HG03045 (cell line): ENCODE data around the gene TBC1D32.
"Not testable (repeated sequence)": the region's sequence is repeated elsewhere in the genome, so short reads cannot be mapped to it uniquely, and the experiment has no call there.

Source experiments
- ATAC-seq: cut with Tn5 transposase; IDR thresholded peaks from one replicate; pipeline ENCODE4 v1.9.1; 2021; ENCODE audit warnings: mild to moderate bottlenecking, moderate library complexity; ENCODE audit not compliant: unreplicated experiment

Gene TBC1D32

DNA sequence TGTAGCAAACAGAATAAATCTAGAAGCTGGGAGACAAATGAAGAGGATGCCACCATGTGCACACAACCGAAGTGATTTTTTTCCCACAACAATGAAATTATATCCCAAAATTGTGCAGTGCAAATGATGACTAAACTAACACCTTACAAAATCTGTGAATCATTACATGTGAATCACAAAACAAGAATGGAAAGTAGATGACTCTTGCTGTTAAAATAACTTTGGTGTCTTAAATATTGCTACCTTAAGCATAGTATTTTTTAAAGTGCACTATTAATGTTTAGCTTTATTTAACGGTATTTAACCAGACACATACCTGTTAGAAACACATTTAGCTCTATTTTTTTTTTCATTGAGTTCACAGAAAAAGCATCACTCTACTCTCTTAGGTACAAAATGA lies 190.8 kb downstream of the TBC1D32 start:
- no peak for ATAC-seq

DNA sequence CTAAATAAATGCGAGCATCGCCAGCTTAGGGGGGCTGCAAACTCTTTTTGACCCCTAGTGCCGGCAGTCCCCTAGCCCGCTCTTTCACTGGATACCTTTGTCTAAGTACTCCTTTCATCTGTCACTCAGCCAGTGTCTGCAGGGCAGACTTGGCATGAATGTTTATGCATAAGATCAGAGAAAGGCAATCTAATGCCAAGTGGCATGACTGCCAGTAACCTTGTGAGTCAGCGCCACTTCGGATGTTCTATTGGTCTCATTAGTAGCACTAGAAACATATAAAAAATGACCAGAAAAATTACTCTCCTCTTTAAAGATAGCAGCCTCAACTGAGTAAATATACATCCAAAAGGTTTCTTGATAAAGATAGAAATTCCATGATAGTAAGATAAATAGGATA lies 192.2 kb downstream of the TBC1D32 start:
- no peak for ATAC-seq

DNA sequence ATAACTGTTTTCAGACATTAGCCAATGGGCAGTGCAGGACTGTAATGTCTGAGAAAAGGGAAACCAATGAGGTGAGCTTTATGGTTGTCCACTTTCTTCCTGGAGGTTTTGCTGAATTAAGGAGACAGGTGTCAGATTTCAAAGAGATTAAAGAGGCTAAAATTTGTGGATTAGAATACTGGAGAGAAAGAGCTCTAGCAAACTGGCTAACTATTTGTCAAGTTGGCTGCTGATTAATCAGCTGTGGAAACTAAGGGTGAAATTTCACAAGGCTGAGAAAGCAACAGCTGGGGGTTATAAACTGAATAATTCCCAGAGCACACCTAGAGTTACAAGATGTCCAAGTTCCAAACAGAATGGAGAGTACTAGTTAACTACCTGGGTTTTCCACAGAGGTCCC lies 198.9 kb downstream of the TBC1D32 start:
- no peak for ATAC-seq

DNA sequence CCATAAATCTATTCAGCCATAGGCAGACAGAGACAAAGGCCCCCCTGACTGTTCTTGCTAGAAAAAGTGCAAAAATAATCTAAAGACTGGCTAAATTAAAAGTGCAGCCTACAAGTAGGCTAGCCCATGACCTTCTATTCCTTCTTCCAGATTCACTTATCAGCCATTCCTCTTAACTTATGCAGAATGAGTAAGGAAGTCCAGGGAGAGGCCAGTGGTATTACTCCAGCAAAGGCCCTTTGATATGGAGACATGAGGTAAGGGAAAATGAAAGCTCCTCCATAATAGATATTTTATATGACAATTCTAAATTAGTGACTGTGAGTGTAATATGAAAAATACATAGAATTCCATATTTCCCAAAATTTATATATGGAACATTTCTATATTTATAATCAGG lies 199.4 kb downstream of the TBC1D32 start:
- ATAC-seq = no peak

DNA sequence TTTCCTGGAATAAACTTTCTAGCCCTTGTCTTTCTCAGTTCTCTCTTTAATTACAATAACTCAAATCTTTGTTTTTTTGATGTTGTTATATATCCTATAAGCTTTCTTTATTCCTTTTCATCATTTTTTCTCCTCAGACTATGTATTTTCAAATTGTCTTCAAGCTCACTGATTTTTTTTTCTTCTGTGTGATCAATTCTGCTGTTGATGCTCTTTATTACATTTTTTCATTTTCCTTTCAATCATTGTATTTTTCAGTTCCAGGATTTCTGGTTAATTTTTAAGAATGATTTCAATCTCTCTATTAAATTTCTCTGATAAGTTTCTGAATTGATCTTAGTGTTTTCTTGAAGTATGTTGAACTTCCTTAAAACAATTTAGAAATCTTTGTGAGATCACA lies 209.7 kb downstream of the TBC1D32 start:
- no peak for ATAC-seq

DNA sequence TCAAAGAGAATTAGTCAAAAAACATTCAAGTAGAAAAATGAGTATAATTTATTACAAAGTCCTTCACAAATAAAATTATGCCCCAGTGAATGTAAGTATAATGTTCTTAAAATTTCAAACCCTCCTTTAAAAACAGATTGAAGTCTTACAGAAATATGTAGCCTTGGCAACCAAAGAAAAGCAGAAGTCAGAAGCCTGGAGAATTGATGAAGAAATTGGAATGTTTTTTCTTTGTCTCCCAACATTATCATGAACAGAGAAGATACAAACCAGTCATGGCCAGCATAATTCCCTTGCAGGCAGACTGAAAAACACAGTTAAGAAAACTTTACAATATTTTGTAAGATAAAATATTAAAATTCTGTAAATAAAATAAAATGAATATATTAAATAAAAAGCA lies 221.9 kb downstream of the TBC1D32 start:
- no peak for ATAC-seq

DNA sequence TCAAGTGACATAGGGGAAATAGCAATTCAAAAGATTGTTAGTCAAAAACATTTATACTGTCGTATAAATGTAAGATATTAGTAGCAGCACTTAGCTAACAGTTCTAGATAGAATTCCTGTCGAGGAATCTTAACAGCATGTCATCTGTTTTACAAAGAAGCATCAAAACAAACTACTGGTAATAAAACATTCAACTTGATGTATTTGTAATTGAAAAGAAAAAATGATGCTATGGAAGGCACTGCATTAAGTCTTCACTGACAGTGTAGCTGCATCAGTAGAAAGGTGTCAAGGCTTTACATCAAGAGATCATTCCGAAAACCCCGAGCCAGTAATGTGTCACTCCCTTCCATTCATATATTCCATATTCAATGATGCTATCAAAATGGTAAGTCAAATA lies 223.5 kb downstream of the TBC1D32 start:
- ATAC-seq = no peak

DNA sequence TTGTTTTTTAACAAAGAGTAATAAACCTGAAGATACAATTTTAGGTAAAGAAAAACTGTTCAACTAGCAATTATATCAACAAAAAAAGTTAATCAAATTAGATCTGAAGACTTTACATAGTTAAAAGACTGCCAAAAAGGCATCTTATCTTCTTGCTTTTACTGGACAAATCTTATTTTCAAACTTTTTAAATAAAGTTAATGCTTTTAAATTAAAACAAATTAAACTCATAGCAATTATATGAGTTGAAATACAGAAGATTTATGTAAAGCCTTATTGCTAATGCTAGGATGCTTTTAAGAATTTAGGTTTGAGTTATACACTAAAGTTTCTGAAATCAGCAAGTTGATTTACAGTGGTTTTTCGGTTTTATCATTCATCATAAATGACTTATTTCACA lies 227.3 kb downstream of the TBC1D32 start:
- no peak for ATAC-seq

DNA sequence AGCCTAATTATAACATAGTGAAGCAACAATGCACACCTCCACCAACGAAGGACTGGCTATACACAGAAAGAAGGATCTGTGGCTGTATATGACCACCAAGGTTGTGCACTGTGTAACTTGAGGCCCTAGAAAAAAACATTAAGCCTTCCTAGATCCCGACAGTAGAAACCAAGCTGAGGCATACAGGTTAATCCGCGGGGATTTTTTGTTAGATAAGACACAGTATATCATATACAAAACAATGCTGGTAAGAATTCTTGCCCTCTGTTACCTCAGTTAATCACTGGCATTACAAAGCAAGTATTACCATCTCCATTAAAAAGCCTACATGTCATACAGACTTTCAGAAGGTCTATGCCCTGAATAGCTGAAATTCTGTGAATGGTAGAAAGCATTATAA lies 228.8 kb downstream of the TBC1D32 start:
- no peak for ATAC-seq

DNA sequence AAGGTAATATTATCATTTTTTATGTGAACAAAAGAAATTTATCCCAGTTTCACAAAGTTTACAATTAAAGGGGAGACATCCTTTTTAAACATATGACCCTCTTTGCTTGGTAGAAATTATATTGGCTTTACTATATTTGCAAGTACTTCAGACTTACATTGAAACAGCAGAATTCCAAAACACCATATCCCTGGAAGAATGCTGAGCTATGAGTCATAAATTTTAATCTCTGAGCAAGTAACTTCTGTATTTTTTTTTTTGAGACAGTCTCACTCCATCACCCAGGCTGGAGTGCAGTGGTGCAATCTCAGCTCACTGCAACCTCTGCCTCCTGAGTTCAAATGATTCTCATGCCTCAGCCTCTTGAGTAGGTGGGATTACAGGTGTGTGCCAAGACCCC lies 240.4 kb downstream of the TBC1D32 start:
- ATAC-seq = no peak

DNA sequence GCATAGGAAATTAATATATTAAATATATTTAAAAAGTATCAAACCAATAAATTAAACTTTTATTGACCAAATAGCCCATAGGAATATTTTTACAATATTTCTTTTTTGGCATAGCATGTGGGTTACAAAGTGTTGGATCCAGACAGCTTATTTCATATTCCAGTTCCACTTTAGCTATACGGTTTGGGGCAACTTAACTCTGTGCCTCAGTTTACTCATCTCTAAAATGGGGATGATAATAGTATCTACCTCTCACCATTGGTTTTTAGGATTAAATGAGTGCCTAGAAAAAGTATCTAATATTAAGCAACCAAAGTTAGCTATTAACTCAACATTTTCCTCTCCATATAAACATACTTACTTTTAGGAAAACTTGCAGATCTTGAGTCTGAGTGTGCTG lies 243.8 kb downstream of the TBC1D32 start:
- no peak for ATAC-seq

DNA sequence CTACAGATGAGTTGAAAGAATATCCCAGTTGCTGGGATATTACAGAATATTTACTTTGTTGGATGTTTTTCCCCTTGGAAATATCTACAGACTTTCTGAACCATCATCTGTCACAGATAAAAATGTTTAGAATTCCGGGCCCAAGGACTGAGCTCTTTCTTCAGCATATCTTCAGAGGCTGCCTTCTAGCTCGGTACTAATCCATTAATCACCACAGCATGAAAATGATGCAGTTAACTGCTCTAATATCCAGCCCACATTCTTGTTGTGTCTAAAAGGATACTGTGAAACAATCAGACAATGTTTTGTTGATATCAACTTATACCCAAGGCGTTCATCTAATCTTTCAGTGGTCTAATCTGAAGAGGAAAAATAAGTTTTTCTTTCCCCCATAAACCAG lies 247.4 kb downstream of the TBC1D32 start:
- ATAC-seq = no peak

DNA sequence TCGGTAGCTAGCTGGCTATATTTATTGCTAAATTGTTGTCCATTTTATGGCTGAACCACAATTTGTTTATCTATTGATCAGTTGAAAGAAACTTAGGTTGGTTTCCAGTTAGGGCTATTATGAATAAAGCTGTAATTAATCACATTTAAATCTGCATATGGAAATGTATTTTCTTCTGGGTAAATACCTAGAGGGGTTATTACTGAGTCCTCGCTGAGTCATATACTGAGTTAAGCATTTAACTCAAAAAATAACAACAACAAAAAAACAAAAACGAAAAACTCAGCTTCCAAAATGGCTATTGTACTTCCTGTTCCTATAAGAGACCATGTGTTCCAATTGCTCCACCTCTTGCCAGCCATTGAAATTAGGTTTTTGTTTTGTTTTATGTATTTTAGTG lies 258.2 kb downstream of the TBC1D32 start:
- ATAC-seq = no peak

DNA sequence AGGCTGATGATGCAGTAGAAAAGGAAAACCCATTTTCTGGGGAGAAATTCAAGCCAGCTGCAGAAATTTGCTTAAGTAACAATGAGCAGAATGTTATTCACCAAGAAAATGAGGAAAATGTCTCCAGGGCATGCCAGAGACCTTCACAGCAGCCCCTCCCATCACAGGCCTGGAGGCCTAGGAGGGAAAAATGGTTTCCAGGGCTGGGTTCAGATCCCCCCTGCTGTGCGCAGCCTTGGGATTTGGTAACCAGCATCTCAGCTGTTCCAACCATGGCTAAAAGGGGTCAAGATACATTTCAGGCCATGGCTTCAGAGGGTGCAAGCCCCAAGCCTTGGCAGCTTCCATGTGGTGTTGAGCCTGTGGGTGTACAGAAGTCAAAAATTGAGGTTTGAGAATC lies 265.5 kb downstream of the TBC1D32 start:
- not testable (repeated sequence) for ATAC-seq

DNA sequence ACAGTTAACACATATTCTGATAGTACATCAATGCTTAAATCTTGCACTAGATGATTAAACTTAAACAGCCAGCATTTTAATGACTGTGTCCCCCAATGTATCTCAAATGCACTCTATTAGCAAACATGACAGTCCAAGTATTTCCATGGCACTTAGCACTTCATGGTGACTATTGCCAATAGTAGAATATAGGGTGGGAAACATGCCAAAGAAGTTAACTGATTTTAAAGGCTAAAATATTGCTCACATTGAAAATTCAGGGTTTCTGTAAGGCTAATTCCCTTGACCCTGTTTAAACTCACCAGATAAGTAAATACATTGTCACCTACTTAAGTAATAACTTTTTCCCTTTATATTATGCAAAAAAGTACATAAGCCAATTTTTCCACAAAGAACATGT lies 266.9 kb downstream of the TBC1D32 start:
- no peak for ATAC-seq

DNA sequence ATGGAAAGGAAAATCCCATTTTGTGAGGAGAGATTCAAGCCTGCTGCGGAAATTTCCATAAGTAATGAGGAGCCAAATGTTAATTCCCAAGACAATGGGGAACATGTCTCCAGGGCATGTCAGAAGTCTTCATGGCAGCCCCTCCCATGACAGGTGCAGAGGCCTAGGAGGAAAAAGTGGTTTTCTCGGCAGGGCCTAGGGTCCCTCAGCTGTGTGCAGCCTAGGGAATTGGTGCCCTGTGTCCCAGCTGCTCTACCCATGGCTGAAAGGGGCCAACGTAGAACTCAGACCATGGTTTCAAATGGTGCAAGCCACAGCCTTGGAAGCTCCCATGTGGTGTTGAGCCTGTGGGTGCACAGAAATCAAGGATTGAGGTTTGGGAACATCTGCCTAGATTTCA lies 269.9 kb downstream of the TBC1D32 start:
- no peak for ATAC-seq

DNA sequence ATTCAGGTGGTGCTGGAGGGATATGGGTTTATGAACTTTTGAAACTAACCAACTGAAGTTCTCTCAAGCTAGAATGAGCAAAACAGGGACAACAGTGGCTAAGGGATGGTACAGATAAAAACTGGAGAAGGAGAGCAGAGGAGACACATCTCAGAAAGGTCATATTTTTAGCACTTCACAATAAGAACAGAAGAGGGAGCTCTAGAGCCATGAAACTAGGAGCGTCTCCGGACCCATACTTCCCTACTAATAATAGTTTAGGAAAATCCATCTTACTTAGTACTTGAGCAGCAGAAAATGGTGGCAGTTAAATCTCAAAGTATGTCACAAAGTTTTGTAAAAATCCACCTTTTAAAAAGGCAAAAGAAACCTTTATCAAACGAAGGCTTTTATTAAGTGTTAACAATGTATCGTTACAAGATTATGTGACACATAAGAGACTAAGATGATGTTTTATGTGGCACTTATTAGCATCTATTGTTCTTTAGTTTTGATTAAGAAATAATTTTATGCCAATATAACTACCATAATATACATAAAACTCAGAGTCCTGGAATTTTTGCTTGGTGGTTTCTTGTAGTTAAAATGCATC lies 278.6 kb downstream of the TBC1D32 start:
- peak; percentile 75 for ATAC-seq

DNA sequence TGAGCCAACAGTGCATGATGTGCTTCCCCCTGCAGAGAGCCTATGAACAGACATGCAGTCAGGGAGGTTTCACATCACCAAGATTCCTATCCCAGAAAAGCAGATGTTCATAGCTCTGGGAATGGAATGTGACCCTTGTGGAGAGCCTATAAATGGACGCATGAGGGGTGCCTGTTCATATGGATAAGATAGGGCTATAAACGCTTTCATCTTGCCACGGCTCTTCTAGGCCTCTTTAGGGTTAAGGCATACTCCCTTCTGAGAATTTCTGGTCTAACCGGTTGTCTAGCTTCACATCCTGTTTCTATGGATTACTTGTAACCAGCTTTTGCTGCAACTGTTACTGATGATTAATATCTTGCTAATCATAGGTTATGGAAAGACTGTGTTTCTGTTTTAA lies 285.7 kb downstream of the TBC1D32 start:
- not testable (repeated sequence) for ATAC-seq

DNA sequence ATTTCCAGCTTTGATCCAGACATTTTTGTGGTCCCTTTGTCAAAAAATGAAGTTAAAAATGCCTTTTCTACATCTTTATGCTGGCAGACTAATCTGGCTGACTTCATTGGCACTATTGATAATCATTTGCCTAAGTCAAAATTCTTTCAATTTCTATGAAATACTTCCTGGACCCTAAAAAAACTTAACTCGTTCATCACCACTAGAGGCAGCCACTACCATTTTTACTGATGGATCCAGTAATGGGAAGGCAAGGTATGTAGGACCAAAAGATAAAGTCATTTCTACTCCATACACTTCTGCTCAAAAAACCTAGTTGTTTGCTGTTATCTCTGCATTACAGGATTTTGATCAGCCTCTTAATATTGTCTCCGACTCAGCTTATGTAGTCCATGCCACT lies 289.4 kb downstream of the TBC1D32 start:
- ATAC-seq = not testable (repeated sequence)

DNA sequence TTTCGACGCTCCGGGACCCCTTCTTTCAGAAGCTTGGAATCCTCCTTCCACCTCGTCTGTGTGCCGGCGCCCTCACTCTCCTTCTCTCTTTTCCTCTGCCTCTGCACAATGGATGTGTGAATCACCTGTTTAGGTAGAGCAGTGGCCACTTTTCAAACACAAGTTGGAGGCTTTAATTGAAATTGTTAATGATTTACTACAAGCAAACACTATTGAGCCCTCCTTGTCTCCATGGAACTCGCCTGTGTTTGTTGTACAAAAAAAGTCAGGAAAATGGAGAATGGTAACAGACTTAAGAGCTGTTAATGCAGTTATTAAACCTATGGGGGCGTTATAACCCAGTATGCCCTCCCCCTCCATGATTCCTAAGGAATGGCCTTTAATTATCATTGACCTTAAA lies 290.6 kb downstream of the TBC1D32 start:
- not testable (repeated sequence) for ATAC-seq

DNA sequence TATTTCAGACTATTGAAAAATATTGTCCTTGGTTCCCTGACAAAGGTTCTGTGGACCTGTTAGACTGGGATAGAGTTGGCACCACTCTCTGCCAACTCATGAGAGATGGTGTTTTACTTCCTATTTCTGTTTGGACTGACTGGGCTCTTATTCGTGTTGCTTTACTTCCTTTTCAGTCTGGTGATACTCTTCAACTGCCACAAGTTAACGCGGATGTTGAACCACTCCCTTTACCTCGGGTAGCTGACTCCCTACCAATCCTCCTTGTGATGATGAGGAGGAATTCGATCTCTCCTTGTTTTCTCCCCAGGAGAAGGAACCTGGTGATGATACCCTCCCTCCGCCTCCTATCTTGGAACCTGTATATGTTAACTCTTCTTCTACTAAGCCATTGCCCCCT lies 291.1 kb downstream of the TBC1D32 start:
- not testable (repeated sequence) for ATAC-seq

DNA sequence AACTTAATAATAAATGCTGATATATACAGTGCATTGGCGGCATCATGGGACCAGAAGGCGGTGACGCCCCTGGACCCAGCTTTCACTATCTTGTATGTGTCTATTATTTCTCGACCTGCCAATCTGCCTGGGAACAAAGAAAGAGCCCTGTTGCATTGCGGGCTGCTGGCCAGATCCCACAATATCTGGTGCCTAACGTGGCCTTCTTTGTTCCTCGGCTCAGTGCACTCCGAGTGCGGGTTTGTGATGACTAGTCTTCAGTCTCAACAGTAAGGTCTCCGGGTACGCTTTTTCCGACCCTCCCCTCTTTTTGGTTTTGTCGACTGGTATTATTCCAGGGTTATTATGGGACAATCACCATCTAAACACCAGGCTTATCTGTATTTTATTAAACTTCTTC lies 291.5 kb downstream of the TBC1D32 start:
- no peak for ATAC-seq

DNA sequence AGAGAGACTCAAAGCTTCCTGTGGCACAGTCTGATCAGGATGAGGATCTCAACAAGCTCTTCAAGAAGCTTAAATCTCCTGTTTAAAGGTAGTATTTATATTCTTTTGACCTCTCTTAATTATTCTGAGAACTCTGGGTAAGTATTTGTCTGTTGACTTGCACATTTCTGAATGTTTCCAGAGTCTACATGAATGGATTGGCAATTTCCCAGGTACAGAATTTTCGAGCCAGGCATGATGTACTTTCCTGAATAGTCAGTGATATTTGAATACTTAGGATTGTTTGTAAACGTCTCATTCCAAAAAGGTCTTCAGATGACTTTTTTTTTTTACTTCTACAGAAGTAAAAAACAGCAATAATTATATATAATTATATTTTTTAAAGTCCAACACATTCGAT lies 293.4 kb downstream of the TBC1D32 start:
- ATAC-seq = no peak

DNA sequence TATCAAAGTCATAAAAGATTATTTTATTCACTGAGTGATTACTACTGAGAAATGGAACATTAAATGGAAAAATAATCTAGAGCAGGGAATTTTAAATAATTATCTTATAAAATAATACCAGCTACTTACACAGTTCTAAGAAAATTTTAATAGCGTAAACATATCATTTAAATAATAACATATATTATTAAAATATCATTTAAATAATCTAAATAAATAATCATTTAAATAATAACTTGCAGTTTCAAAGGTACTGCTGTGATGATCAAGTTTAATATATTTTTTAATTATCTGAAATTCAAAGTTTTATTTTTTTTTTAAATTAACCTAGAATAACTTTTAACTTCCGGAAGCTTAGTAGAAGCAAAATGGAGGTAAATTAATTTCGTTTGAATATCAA lies 301.2 kb downstream of the TBC1D32 start:
- no peak for ATAC-seq
